ENCODE results near the gene CSF1.

Gene CSF1

DNA sequence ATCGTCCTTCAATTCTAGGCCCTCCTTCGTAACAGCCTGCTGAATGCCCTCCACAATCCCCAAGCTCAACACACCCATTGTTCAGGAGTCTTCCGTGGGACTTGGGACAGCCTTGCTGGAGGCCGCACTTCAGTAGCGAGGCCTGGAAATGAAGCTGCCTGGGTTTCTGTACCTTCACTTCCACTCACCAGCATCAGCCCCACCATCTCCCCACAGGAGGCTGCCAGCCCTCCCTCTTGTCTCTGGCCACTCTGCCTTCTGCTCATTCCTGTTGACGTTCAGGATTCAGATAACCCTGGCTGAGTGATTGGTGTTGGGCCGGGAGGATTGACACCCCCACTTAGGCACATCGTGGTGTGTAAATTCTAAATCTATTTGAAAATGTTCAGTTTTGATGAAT is 23.4 kb upstream of the CSF1 start:
- no peaks in the 10 kb centered on the region for H3K9me3 Mint-ChIP-seq
- H3K27ac Mint-ChIP-seq (ENCODE audit: low read depth), result no peak overlapping the region
- H3K4me1 Mint-ChIP-seq, result peaks cover 6% of the 10 kb centered on the region
- no peak for DNase-seq (ENCODE audit: low spot score in 2 of 2)
- peaks cover 3% of the 10 kb centered on the region for H3K36me3 Mint-ChIP-seq (ENCODE audit: insufficient read depth)
- H3K4me3 Mint-ChIP-seq, result no peak overlapping the region
- H3K27me3 Mint-ChIP-seq, result no peaks in the 10 kb centered on the region
- no peak for ATAC-seq (replicated peaks; ENCODE audit: extremely low read depth, poor library complexity, severe bottlenecking)

DNA sequence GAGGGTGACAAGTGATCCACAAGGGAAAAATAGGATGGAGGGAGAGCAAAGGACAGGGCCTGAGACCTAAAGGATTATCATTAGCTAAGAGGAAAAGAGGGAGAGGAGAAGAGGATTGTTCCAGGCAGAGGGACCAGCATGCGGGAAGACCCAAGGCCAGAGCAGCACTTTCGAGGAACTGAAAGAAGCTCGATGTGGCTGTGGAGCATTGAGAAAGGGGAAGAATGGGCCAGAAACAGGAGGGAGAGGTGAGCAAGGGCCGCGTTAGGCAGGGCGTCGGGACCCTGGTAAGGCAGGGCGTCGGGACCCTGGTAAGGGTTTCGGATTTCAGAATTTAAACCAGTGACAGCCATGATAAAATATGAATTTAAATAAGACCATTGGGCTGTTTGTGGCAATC is 22.8 kb upstream of the CSF1 start:
- Mint-ChIP-seq H3K27ac (ENCODE audit: low read depth) (no peak overlapping the region), H3K36me3 (ENCODE audit: insufficient read depth) (peaks cover 3% of the 10 kb centered on the region), H3K9me3 (no peaks in the 10 kb centered on the region), H3K4me3 (no peak overlapping the region), H3K4me1 (peaks cover 6% of the 10 kb centered on the region), H3K27me3 (no peaks in the 10 kb centered on the region)
- ATAC-seq (replicated peaks; ENCODE audit: extremely low read depth, poor library complexity, severe bottlenecking) (no peak), DNase-seq (ENCODE audit: low spot score in 2 of 2) (no peak)

DNA sequence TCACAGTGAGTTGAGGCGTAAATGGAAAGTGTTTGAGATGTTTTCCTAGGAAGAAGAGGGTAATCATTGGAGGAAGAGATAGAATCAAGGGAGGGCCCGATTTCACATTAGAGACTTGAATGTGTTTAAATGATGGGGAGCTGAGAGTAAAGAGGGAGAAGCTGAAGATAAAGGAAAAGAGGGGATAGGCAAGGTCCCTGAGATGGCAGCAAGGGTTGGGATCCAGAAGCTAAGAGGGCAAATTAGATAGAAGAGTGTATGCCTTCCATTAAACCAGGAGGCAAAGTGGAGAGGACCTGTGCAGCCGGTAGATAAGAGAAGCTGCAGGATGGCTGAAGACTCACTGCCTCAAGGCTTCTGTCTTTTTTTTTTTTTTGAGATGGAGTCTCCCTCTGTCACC is 21.6 kb upstream of the CSF1 start:
- Mint-ChIP-seq H3K27me3 (no peaks in the 10 kb centered on the region), H3K36me3 (ENCODE audit: insufficient read depth) (no peaks in the 10 kb centered on the region), H3K4me1 (peaks cover 6% of the 10 kb centered on the region), H3K27ac (ENCODE audit: low read depth) (no peak overlapping the region), H3K4me3 (no peak overlapping the region), H3K9me3 (no peaks in the 10 kb centered on the region)
- ATAC-seq (replicated peaks; ENCODE audit: extremely low read depth, poor library complexity, severe bottlenecking) (no peak), DNase-seq (ENCODE audit: low spot score in 2 of 2) (no peak)

- Mint-ChIP-seq H3K4me3 (no peak overlapping the region), H3K9me3 (no peaks in the 10 kb centered on the region), H3K36me3 (ENCODE audit: insufficient read depth) (no peaks in the 10 kb centered on the region), H3K27me3 (no peaks in the 10 kb centered on the region), H3K27ac (ENCODE audit: low read depth) (no peak overlapping the region), H3K4me1 (peaks cover 6% of the 10 kb centered on the region)
- no peak for ATAC-seq (replicated peaks; ENCODE audit: extremely low read depth, poor library complexity, severe bottlenecking)
- no peak for DNase-seq (ENCODE audit: low spot score in 2 of 2)
Measured at GRCh38 chr1:109890115-109890953, 20.3 kb upstream of the CSF1 start.

- no peak overlapping the region for H3K27ac Mint-ChIP-seq (ENCODE audit: low read depth)
- no peaks in the 10 kb centered on the region for H3K36me3 Mint-ChIP-seq (ENCODE audit: insufficient read depth)
- no peaks in the 10 kb centered on the region for H3K27me3 Mint-ChIP-seq
- DNase-seq (ENCODE audit: low spot score in 2 of 2), result no peak
- H3K4me1 Mint-ChIP-seq, result peaks cover 6% of the 10 kb centered on the region
- H3K4me3 Mint-ChIP-seq, result no peak overlapping the region
- no peak for ATAC-seq (replicated peaks; ENCODE audit: extremely low read depth, poor library complexity, severe bottlenecking)
- no peaks in the 10 kb centered on the region for H3K9me3 Mint-ChIP-seq
Measured at GRCh38 chr1:109891930-109892329, 18.7 kb upstream of the CSF1 start.

- no peak overlapping the region for H3K27ac Mint-ChIP-seq (ENCODE audit: low read depth)
- ATAC-seq (replicated peaks; ENCODE audit: extremely low read depth, poor library complexity, severe bottlenecking) (no peak), DNase-seq (ENCODE audit: low spot score in 2 of 2) (no peak)
- H3K4me1 Mint-ChIP-seq, result peaks cover 6% of the 10 kb centered on the region
- no peaks in the 10 kb centered on the region for H3K9me3 Mint-ChIP-seq
- no peak overlapping the region for H3K4me3 Mint-ChIP-seq
- H3K27me3 Mint-ChIP-seq, result no peaks in the 10 kb centered on the region
- no peaks in the 10 kb centered on the region for H3K36me3 Mint-ChIP-seq (ENCODE audit: insufficient read depth)
Measured at GRCh38 chr1:109892561-109893368, 17.9 kb upstream of the CSF1 start.

DNA sequence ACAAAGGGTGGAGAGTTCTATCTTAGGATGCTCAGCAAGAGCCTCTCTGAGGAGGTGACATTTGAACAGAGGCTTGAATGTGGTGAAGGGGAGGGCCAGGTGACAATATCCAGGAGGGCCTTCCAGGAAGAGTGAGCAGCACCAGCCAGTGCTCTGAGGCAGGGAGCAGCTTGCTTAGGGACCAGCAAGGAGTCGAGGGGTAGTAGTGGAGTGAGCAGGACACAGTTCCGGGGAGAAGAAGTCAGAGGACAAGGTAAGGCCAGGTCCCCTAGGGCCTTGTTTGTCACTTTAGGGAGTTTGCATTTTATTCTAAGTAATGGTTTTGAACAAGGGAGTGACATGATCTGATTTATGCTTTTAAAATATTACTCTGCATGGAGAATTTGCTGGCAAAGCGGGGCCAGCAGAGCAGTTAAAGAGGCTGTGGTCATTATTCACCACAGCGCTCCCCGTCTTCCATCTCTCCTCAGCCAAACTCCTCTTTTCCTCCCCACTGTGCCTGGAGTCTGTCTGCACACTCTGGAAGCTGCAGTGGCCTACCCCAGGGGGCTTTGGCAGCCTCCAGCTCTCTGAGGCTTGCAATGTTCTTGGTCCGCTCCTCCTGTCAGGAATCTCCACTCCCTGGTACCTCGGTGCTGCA is 17.0 kb upstream of the CSF1 start:
- Mint-ChIP-seq H3K4me1 (peaks cover 6% of the 10 kb centered on the region), H3K36me3 (ENCODE audit: insufficient read depth) (no peaks in the 10 kb centered on the region), H3K9me3 (no peaks in the 10 kb centered on the region), H3K4me3 (no peak overlapping the region), H3K27me3 (no peaks in the 10 kb centered on the region), H3K27ac (ENCODE audit: low read depth) (no peak overlapping the region)
- DNase-seq (ENCODE audit: low spot score in 2 of 2) (no peak), ATAC-seq (replicated peaks; ENCODE audit: extremely low read depth, poor library complexity, severe bottlenecking) (no peak)

DNA sequence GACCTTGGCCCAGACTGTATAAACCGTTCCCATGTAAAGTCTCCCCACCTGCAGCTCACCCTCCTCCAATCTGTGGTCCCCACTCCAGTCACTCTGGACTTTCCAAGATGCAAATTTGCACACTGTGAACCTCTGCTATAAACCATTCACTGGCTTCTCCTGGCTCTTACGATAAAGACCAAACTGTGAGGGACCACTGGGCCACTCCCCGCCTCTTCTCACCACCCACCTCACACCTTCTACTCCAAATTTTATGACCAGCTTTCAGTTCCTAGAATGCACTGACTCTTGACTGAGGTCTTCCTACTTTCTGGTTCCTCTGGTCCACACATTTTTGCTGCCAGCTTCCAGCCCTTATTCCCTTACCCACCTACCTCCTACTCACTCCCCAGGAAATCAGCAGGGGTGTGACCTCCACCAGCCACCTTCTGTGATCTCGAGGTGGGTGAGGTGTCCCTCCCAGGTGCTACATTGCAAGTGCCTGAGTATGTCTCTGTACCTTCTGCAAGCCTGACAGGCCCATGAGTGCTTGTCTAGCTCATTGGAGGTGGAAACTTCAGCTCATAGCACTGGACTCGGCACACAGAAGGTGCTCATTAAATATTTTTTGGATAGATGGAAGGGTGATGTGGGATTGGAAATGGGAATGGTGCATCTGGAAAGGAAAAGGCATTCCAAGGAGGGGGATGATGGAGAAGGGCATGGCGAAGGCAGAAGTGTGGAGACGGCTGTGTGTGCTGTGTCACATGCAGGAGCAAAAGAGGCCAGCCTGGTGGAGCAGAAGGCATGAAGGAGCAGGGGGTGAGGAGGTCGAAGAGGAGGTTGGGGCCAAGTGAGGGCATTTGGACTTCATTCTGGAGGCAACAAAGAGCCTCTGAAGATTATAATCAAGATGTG is 15.6 kb upstream of the CSF1 start:
- no peaks in the 10 kb centered on the region for H3K36me3 Mint-ChIP-seq (ENCODE audit: insufficient read depth)
- H3K4me3 Mint-ChIP-seq, result no peak overlapping the region
- ATAC-seq (replicated peaks; ENCODE audit: extremely low read depth, poor library complexity, severe bottlenecking), result no peak
- no peak for DNase-seq (ENCODE audit: low spot score in 2 of 2)
- peaks cover 6% of the 10 kb centered on the region for H3K4me1 Mint-ChIP-seq
- no peaks in the 10 kb centered on the region for H3K27me3 Mint-ChIP-seq
- no peak overlapping the region for H3K27ac Mint-ChIP-seq (ENCODE audit: low read depth)
- H3K9me3 Mint-ChIP-seq, result no peaks in the 10 kb centered on the region

DNA sequence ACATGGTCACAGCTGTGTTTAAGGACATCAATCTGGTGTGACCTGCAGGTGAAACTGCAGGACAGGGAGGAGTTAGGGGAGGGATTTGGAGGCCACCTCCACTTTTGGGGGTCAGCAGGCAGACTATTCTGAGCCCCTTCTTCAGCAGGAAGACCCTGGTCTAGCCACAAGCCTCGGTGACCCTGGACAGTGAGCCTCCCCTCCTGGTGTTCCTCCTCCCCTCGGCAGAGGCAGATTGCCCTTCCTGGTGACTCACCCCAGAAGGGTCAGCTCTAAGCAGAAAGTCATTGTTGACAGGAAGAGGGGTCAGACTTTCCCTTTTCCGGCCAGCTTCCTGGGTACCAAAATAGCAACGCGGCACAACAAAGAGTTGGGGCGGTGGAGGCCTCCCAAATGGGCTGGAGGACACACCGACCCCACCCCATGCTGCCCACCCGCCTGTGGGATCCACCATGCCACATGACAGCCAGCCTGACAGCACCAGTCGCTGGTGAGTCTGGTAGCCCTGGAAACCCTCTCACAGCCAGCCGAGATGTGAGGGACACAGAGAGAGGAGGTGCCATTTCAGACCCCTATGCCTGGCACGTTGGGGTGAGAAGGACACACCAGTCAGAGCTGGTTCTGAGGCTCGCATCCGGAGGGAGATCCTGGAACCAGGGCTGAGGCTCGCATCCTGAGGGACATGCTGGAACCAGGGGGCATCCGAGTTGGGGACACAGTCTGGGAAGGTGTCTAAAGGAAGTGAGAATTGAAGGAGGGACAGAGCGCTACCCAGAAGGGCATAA is 14.7 kb upstream of the CSF1 start:
- peaks cover 6% of the 10 kb centered on the region for H3K4me1 Mint-ChIP-seq
- no peak for DNase-seq (ENCODE audit: low spot score in 2 of 2)
- ATAC-seq (replicated peaks; ENCODE audit: extremely low read depth, poor library complexity, severe bottlenecking), result peak; percentile 36

GRCh38 chr1:109896681-109897080 is 14.0 kb upstream of the CSF1 start:
- H3K4me1 Mint-ChIP-seq, result no peaks in the 10 kb centered on the region
- H3K27me3 Mint-ChIP-seq, result no peaks in the 10 kb centered on the region
- ATAC-seq (replicated peaks; ENCODE audit: extremely low read depth, poor library complexity, severe bottlenecking) (no peak), DNase-seq (ENCODE audit: low spot score in 2 of 2) (no peak)
- no peaks in the 10 kb centered on the region for H3K36me3 Mint-ChIP-seq (ENCODE audit: insufficient read depth)
- no peak overlapping the region for H3K4me3 Mint-ChIP-seq
- H3K27ac Mint-ChIP-seq (ENCODE audit: low read depth), result no peak overlapping the region
- H3K9me3 Mint-ChIP-seq, result no peaks in the 10 kb centered on the region

More for the DNA sequence above, 14.7 kb upstream of the CSF1 start:
- Mint-ChIP-seq H3K27me3 (no peaks in the 10 kb centered on the region), H3K27ac (ENCODE audit: low read depth) (no peak overlapping the region), H3K4me3 (no peak overlapping the region), H3K36me3 (ENCODE audit: insufficient read depth) (no peaks in the 10 kb centered on the region), H3K9me3 (no peaks in the 10 kb centered on the region)

DNA sequence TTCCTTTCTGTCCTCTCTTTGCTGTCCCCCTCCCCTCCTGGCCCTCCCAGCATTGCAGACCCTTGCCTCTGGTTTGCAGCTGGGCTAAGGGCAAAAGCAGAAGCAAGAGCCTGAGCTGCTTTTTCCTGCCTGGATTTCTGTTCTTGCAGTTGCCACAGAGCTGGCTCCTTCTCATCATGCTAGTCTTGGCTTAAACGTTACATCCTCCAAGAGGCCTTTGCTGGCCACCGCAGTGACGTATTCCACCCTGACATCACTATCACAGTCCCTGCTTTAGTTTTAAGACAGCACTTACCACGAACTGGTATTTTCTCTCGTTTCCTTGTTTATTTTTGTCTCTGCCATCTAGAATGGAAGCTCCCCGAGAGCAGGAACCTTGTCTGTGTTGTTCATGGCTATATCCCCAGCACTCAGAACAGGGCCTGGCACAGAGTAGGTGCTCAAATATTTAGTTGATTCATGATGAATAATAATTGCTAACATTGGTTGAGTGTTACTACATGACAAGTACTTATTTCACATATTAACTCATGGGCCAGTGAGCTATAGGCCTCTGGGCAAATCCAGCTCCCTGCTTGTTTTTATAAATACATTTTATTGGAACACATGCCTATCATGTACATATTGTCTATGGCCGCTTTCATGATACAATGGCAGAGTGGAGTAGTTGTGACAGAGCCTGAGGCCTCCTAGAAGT is 13.2 kb upstream of the CSF1 start:
- H3K9me3 Mint-ChIP-seq, result no peaks in the 10 kb centered on the region
- H3K4me3 Mint-ChIP-seq, result no peak overlapping the region
- H3K27ac Mint-ChIP-seq (ENCODE audit: low read depth), result no peak overlapping the region
- no peaks in the 10 kb centered on the region for H3K27me3 Mint-ChIP-seq
- no peak for ATAC-seq (replicated peaks; ENCODE audit: extremely low read depth, poor library complexity, severe bottlenecking)
- H3K4me1 Mint-ChIP-seq, result no peaks in the 10 kb centered on the region
- H3K36me3 Mint-ChIP-seq (ENCODE audit: insufficient read depth), result no peaks in the 10 kb centered on the region
- no peak for DNase-seq (ENCODE audit: low spot score in 2 of 2)

Data from central memory CD8-positive, alpha-beta T cell (primary cell).